Immature natural killer cell (primary cell): ENCODE results near the gene AGMO. TPM values are rescaled to one million over a fixed set of nuclear protein-coding genes. Genes with fewer than 3 reads are reported as not detected.

Source experiments
- DNase-seq, 3 donors: peaks; one replicate each; pipeline ENCODE4 v3.0.0; 2022; ENCODE audit warnings: mixed read lengths in 1 of 3
- H3K27ac Mint-ChIP-seq, 6 donors: one replicate each; pipeline ENCODE4 v1.8.0; 2020; ENCODE audit warnings: mixed read lengths in 6 of 6, mild to moderate bottlenecking in 5 of 6, inconsistent platforms in 4 of 6, moderate library complexity in 3 of 6
- H3K27me3 Mint-ChIP-seq, 3 donors: one replicate each; pipeline ENCODE4 v1.8.0; 2020 to 2021; ENCODE audit warnings: low read depth in 3 of 3, mild to moderate bottlenecking in 3 of 3, mixed read lengths in 3 of 3, moderate library complexity in 3 of 3, inconsistent platforms in 1 of 3
- H3K36me3 Mint-ChIP-seq, 3 donors: one replicate each; pipeline ENCODE4 v1.8.0; 2020; ENCODE audit warnings: mixed read lengths in 3 of 3, inconsistent platforms in 2 of 3, mild to moderate bottlenecking in 2 of 3
- H3K4me1 Mint-ChIP-seq, 2 donors: one replicate each; pipeline ENCODE4 v1.8.0; 2020; ENCODE audit warnings: inconsistent platforms in 2 of 2, mild to moderate bottlenecking in 2 of 2, mixed read lengths in 2 of 2, moderate library complexity in 1 of 2
- H3K4me3 Mint-ChIP-seq, 5 donors: one replicate each; pipeline ENCODE4 v1.8.0; 2020; ENCODE audit warnings: mild to moderate bottlenecking in 5 of 5, mixed read lengths in 5 of 5, inconsistent platforms in 3 of 5, moderate library complexity in 3 of 5
- H3K9me3 Mint-ChIP-seq, 6 donors: one replicate each; pipeline ENCODE4 v1.8.0; 2020; ENCODE audit warnings: mild to moderate bottlenecking in 6 of 6, mixed read lengths in 6 of 6, inconsistent platforms in 4 of 6, moderate library complexity in 3 of 6
- polyA plus RNA-seq, 3 donors: library from polyadenylated mRNA; unstranded; fragments of 300-500 nt; fragmentation: Illumina TruSeq; gene quantifications; one replicate each; pipeline ENCODE4 v1.2.3, GENCODE V29; 2021

Gene AGMO
- polyA plus RNA-seq, 3 donors from 2014 or later, result not detected

DNA sequence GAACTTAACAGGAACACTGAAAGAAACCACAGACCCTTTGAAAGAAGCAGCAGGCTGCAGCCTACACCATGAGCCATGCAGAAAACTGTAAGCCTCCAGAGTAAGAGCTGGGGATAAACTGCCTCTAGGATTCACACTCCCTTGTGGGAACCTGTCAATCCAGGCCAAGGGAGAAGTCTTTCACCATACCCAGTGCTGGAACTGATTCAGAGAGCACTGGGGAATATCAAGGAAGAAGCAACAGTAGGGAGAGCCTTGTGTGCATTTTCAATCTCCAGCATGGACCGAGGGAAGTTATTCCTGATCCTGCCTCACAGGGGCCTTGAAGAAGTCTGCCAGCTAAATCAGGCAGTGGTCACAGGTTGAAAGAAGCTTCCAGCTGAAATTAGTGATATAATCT lies 282.2 kb downstream of the AGMO start:
- no peak for DNase-seq
- peaks cover 0 to 2% (median 1%) of the 10 kb centered on the region in 3 donors for H3K27me3 Mint-ChIP-seq
- no peak overlapping the region for H3K27ac Mint-ChIP-seq
- H3K4me3 Mint-ChIP-seq, result no peak overlapping the region
- peaks cover 0 to 4% (median 0%) of the 10 kb centered on the region in 3 donors for H3K36me3 Mint-ChIP-seq
- peaks cover 17 to 86% (median 49%) of the 10 kb centered on the region in 6 donors for H3K9me3 Mint-ChIP-seq
- H3K4me1 Mint-ChIP-seq, result no peaks in the 10 kb centered on the region

- H3K9me3 Mint-ChIP-seq, result peaks cover 12 to 67% (median 43%) of the 10 kb centered on the region in 6 donors
- H3K27me3 Mint-ChIP-seq, result no peaks in the 10 kb centered on the region
- DNase-seq, result no peak
- H3K36me3 Mint-ChIP-seq, result no peaks in the 10 kb centered on the region
- no peak overlapping the region for H3K27ac Mint-ChIP-seq
- no peak overlapping the region for H3K4me3 Mint-ChIP-seq
- H3K4me1 Mint-ChIP-seq, result no peaks in the 10 kb centered on the region
These were observed 304.1 kb downstream of the AGMO start for GRCh38 chr7:15257689-15258088.

DNA sequence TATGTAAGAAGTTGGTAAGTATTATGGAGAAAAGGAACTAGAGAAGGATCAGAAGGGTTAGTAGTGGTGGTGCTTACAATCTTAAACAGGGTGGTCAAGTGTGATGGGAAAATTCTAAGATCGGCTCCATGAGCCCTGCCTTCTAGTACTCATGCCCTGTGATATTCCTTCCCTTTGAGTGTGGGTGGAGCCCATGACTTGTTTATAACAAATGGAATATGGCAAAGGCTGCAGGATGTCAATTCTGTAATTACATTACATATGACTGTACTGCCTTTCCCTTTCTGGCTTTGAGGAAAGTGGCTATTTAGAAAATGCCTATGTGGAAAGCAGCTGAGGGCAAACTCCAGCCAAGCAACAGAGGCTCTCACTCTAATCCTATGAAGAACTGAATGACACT lies 309.6 kb downstream of the AGMO start:
- no peaks in the 10 kb centered on the region for H3K4me1 Mint-ChIP-seq
- no peaks in the 10 kb centered on the region for H3K36me3 Mint-ChIP-seq
- H3K4me3 Mint-ChIP-seq, result no peak overlapping the region

GRCh38 chr7:15248514-15248913 lies 313.3 kb downstream of the AGMO start:
- H3K4me3 Mint-ChIP-seq, result no peak overlapping the region
- no peaks in the 10 kb centered on the region for H3K4me1 Mint-ChIP-seq
- no peaks in the 10 kb centered on the region for H3K27me3 Mint-ChIP-seq
- no peak overlapping the region for H3K27ac Mint-ChIP-seq
- peaks cover 7 to 57% (median 17%) of the 10 kb centered on the region in 6 donors for H3K9me3 Mint-ChIP-seq
- DNase-seq, result no peak
- no peaks in the 10 kb centered on the region for H3K36me3 Mint-ChIP-seq

More for the DNA sequence above, 309.6 kb downstream of the AGMO start:
- H3K27me3 Mint-ChIP-seq, result no peaks in the 10 kb centered on the region
- no peak overlapping the region for H3K27ac Mint-ChIP-seq
- peaks cover 0 to 43% (median 19%) of the 10 kb centered on the region in 6 donors for H3K9me3 Mint-ChIP-seq
- DNase-seq, result no peak

DNA sequence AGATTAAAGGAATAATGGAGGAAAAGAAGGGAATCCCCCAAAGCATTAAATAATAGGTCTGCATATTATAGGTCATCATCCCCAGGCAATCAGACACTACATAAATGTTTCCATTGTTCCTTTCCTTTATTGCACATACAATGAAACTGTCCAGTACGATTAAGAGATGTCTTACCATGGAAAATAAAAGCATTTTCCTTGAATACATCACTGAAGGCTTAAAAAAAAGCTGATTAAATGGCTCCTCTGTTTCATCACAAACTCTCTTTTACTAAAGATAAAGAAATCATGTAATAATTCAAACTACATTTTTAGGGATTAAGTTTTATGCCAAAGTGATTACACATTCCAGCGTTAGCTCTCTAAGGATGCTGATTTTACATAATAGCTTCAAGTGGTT lies 316.0 kb downstream of the AGMO start:
- no peaks in the 10 kb centered on the region for H3K27me3 Mint-ChIP-seq
- H3K4me1 Mint-ChIP-seq, result no peaks in the 10 kb centered on the region
- peaks cover 2 to 52% (median 19%) of the 10 kb centered on the region in 6 donors for H3K9me3 Mint-ChIP-seq
- no peaks in the 10 kb centered on the region for H3K36me3 Mint-ChIP-seq
- H3K4me3 Mint-ChIP-seq, result no peak overlapping the region
- no peak overlapping the region for H3K27ac Mint-ChIP-seq
- no peak for DNase-seq

DNA sequence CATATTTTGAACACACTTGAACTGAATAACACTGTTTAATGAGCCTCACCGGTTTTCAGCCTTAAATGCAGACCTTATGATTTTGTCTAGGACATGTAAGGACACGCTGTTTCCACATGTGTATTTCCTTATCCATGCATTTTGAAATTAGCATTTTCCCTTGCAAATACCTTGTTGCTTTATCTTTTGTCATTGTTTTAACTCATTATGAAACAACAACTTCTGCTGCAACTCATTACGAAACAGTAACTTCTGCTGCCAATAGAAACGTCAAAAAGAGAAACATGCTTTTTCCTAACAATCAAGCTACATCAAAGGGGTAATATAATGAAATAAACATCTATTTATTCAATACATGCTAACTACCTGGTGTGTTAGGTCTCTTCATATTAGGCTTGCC lies 322.0 kb downstream of the AGMO start:
- H3K4me1 Mint-ChIP-seq, result no peaks in the 10 kb centered on the region
- peaks cover 7 to 35% (median 19%) of the 10 kb centered on the region in 6 donors for H3K9me3 Mint-ChIP-seq
- H3K36me3 Mint-ChIP-seq, result no peaks in the 10 kb centered on the region
- no peak overlapping the region for H3K4me3 Mint-ChIP-seq
- no peak for DNase-seq
- H3K27ac Mint-ChIP-seq, result no peak overlapping the region
- no peaks in the 10 kb centered on the region for H3K27me3 Mint-ChIP-seq

GRCh38 chr7:15236952-15237351 lies 324.9 kb downstream of the AGMO start:
- Mint-ChIP-seq H3K4me1 (no peaks in the 10 kb centered on the region), H3K27ac (no peak overlapping the region), H3K4me3 (no peak overlapping the region), H3K36me3 (peaks cover 0 to 5% (median 0%) of the 10 kb centered on the region in 3 donors), H3K9me3 (peaks cover 6 to 41% (median 23%) of the 10 kb centered on the region in 6 donors), H3K27me3 (no peaks in the 10 kb centered on the region)
- no peak for DNase-seq

DNA sequence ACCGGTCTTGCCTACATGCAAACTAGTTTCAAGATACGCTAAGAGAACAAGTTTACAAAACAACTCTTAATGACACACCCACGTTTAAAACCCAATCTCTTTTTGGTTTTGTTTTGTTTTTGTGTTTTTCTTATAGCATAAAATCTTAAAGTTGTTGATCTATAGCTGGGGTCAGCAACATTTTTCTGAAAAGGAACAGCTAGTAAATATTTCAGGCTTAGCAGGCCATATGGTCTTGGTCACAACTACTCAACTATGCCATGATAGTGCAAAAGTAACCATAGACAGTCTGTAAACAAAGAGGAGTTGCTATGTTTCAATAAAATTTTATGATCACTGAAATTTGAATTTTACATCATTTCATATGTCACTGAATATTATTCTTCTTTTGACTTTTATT lies 327.4 kb downstream of the AGMO start:
- Mint-ChIP-seq H3K27ac (no peak overlapping the region), H3K4me1 (no peaks in the 10 kb centered on the region), H3K27me3 (no peaks in the 10 kb centered on the region), H3K36me3 (peaks cover 0 to 5% (median 0%) of the 10 kb centered on the region in 3 donors), H3K9me3 (peaks cover 7 to 54% (median 22%) of the 10 kb centered on the region in 6 donors), H3K4me3 (no peak overlapping the region)
- no peak for DNase-seq

- H3K27ac Mint-ChIP-seq, result no peak overlapping the region
- H3K9me3 Mint-ChIP-seq, result peaks cover 11 to 62% (median 27%) of the 10 kb centered on the region in 6 donors
- H3K4me3 Mint-ChIP-seq, result no peak overlapping the region
- peaks cover 0 to 4% (median 0%) of the 10 kb centered on the region in 3 donors for H3K36me3 Mint-ChIP-seq
- no peak for DNase-seq
- H3K4me1 Mint-ChIP-seq, result no peaks in the 10 kb centered on the region
- peaks cover 0 to 2% (median 0%) of the 10 kb centered on the region in 3 donors for H3K27me3 Mint-ChIP-seq
These were observed 333.0 kb downstream of the AGMO start for GRCh38 chr7:15228831-15229230.

GRCh38 chr7:15225981-15226380 lies 335.8 kb downstream of the AGMO start:
- H3K27me3 Mint-ChIP-seq, result peaks cover 0 to 2% (median 0%) of the 10 kb centered on the region in 3 donors
- peaks cover 10 to 42% (median 21%) of the 10 kb centered on the region in 6 donors for H3K9me3 Mint-ChIP-seq
- H3K4me1 Mint-ChIP-seq, result no peaks in the 10 kb centered on the region
- peaks cover 0 to 4% (median 0%) of the 10 kb centered on the region in 3 donors for H3K36me3 Mint-ChIP-seq
- no peak overlapping the region for H3K27ac Mint-ChIP-seq
- H3K4me3 Mint-ChIP-seq, result no peak overlapping the region
- DNase-seq, result no peak

GRCh38 chr7:15219758-15220157 lies 342.1 kb downstream of the AGMO start:
- peaks cover 1 to 5% of the 10 kb centered on the region in 2 donors for H3K4me1 Mint-ChIP-seq
- H3K36me3 Mint-ChIP-seq, result no peaks in the 10 kb centered on the region
- no peak overlapping the region for H3K27ac Mint-ChIP-seq
- DNase-seq, result no peak
- peaks cover 0 to 2% (median 0%) of the 10 kb centered on the region in 3 donors for H3K27me3 Mint-ChIP-seq
- H3K4me3 Mint-ChIP-seq, result no peak overlapping the region
- peaks cover 8 to 22% (median 10%) of the 10 kb centered on the region in 6 donors for H3K9me3 Mint-ChIP-seq

DNA sequence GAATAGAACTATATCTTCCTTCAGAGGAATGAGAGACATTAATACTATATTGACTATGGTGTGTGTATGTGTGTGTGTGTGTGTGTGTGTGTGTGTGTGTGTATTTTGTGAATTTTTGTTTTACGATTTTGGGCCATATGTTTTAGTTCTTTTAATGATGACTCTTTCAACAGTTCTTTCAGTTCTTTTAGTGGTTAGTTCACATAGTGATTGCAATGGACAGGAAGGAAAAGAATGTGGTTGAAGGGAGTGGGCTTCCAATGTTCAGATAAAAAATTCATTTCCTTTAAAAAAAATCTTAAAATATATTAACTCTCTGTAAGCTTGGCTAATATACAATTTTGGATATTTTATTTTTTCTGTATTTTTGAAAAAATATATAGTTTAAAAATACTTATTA lies 343.6 kb downstream of the AGMO start:
- H3K9me3 Mint-ChIP-seq, result peaks cover 4 to 23% (median 10%) of the 10 kb centered on the region in 6 donors

GRCh38 chr7:15215616-15216015 lies 346.2 kb downstream of the AGMO start:
- Mint-ChIP-seq H3K9me3 (peaks cover 3 to 22% (median 13%) of the 10 kb centered on the region in 6 donors), H3K27ac (no peak overlapping the region), H3K36me3 (no peaks in the 10 kb centered on the region), H3K4me3 (no peak overlapping the region), H3K27me3 (peaks cover 0 to 2% (median 0%) of the 10 kb centered on the region in 3 donors), H3K4me1 (peaks cover 1 to 5% of the 10 kb centered on the region in 2 donors)
- DNase-seq, result no peak

More for the DNA sequence above, 343.6 kb downstream of the AGMO start:
- no peak overlapping the region for H3K4me3 Mint-ChIP-seq
- H3K36me3 Mint-ChIP-seq, result no peaks in the 10 kb centered on the region
- H3K4me1 Mint-ChIP-seq, result peaks cover 1 to 5% of the 10 kb centered on the region in 2 donors
- H3K27me3 Mint-ChIP-seq, result peaks cover 0 to 2% (median 0%) of the 10 kb centered on the region in 3 donors
- no peak overlapping the region for H3K27ac Mint-ChIP-seq
- DNase-seq, result no peak

- no peak overlapping the region for H3K4me3 Mint-ChIP-seq
- no peak for DNase-seq
- H3K4me1 Mint-ChIP-seq, result peaks cover 1 to 5% of the 10 kb centered on the region in 2 donors
- no peaks in the 10 kb centered on the region for H3K36me3 Mint-ChIP-seq
- peaks cover 3 to 26% (median 13%) of the 10 kb centered on the region in 6 donors for H3K9me3 Mint-ChIP-seq
- H3K27me3 Mint-ChIP-seq, result peaks cover 0 to 2% (median 0%) of the 10 kb centered on the region in 3 donors
- H3K27ac Mint-ChIP-seq, result no peak overlapping the region
These were observed 346.8 kb downstream of the AGMO start for GRCh38 chr7:15214976-15215375.

DNA sequence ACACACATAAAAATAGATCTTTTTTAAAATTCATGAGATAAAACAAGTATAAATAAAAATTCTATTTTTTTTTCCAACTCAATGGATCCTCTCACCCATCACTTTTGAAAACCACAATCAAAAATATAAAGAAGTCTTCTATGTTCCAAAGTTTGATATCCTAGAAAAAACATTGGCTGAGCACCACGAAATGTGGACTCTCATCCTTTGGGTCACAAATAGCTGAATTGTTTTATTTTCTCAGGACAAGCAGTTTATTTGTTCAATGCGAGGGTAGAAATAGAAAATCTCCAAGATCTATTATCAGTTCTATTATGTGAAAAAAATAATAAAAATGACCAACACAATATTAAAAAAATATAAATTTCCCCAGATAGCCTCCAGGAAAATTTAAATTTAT lies 348.7 kb downstream of the AGMO start:
- Mint-ChIP-seq H3K4me1 (peaks cover 0 to 5% of the 10 kb centered on the region in 2 donors), H3K27me3 (no peaks in the 10 kb centered on the region), H3K4me3 (no peak overlapping the region), H3K9me3 (peaks cover 3 to 28% (median 14%) of the 10 kb centered on the region in 6 donors), H3K36me3 (no peaks in the 10 kb centered on the region), H3K27ac (no peak overlapping the region)
- DNase-seq, result no peak
